ENCODE measurements around the gene C13orf46.
A peak's percentile ranks its signal among the peaks of the same experiment; 100 is the strongest.

The C13orf46 gene

GRCh38 chr13:114013952-114014629 is 40.2 kb upstream of the C13orf46 start:
- Mint-ChIP-seq H3K4me3 (no peak overlapping the region), H3K36me3 (peaks cover 47% of the 10 kb centered on the region), H3K4me1 (no peaks in the 10 kb centered on the region), H3K27ac (no peak overlapping the region), H3K9me3 (no peaks in the 10 kb centered on the region), H3K27me3 (no peaks in the 10 kb centered on the region)
- ATAC-seq: no peak

- Mint-ChIP-seq H3K4me3 (no peak overlapping the region), H3K9me3 (no peaks in the 10 kb centered on the region), H3K27me3 (no peaks in the 10 kb centered on the region), H3K36me3 (peaks cover 45% of the 10 kb centered on the region), H3K27ac (no peak overlapping the region), H3K4me1 (no peaks in the 10 kb centered on the region)
- ATAC-seq: no peak
Measured at GRCh38 chr13:114013336-114013735, 39.5 kb upstream of the C13orf46 start.

- ATAC-seq: no peak
- H3K36me3 Mint-ChIP-seq: peaks cover 41% of the 10 kb centered on the region
- no peaks in the 10 kb centered on the region for H3K9me3 Mint-ChIP-seq
- H3K27ac Mint-ChIP-seq: no peak overlapping the region
- H3K4me1 Mint-ChIP-seq: no peaks in the 10 kb centered on the region
- H3K27me3 Mint-ChIP-seq: no peaks in the 10 kb centered on the region
- no peak overlapping the region for H3K4me3 Mint-ChIP-seq
Measured at GRCh38 chr13:114012921-114013320, 39.0 kb upstream of the C13orf46 start.

- Mint-ChIP-seq H3K27ac (no peak overlapping the region), H3K36me3 (peaks cover 43% of the 10 kb centered on the region), H3K27me3 (no peaks in the 10 kb centered on the region), H3K9me3 (no peaks in the 10 kb centered on the region), H3K4me3 (no peak overlapping the region), H3K4me1 (no peaks in the 10 kb centered on the region)
- no peak for ATAC-seq
Measured at GRCh38 chr13:114012141-114012540, 38.3 kb upstream of the C13orf46 start.

GRCh38 chr13:114011226-114011625 is 37.4 kb upstream of the C13orf46 start:
- no peaks in the 10 kb centered on the region for H3K4me1 Mint-ChIP-seq
- no peak overlapping the region for H3K4me3 Mint-ChIP-seq
- no peaks in the 10 kb centered on the region for H3K27me3 Mint-ChIP-seq
- peak overlapping the region; percentile 23 for H3K27ac Mint-ChIP-seq
- ATAC-seq: no peak
- peaks cover 34% of the 10 kb centered on the region for H3K36me3 Mint-ChIP-seq
- H3K9me3 Mint-ChIP-seq: no peaks in the 10 kb centered on the region

- peak; percentile 91 for ATAC-seq
- H3K27ac Mint-ChIP-seq: peak overlapping the region; percentile 27
- no peak overlapping the region for H3K4me3 Mint-ChIP-seq
- no peaks in the 10 kb centered on the region for H3K27me3 Mint-ChIP-seq
- peaks cover 32% of the 10 kb centered on the region for H3K36me3 Mint-ChIP-seq
- no peaks in the 10 kb centered on the region for H3K9me3 Mint-ChIP-seq
- no peaks in the 10 kb centered on the region for H3K4me1 Mint-ChIP-seq
Measured at GRCh38 chr13:114010401-114011101, 36.7 kb upstream of the C13orf46 start.

- H3K36me3 Mint-ChIP-seq: peaks cover 38% of the 10 kb centered on the region
- no peaks in the 10 kb centered on the region for H3K27me3 Mint-ChIP-seq
- no peak for ATAC-seq
- no peaks in the 10 kb centered on the region for H3K4me1 Mint-ChIP-seq
- no peaks in the 10 kb centered on the region for H3K9me3 Mint-ChIP-seq
- H3K27ac Mint-ChIP-seq: peak overlapping the region; percentile 27
- no peak overlapping the region for H3K4me3 Mint-ChIP-seq
Measured at GRCh38 chr13:114009590-114010400, 35.9 kb upstream of the C13orf46 start.

GRCh38 chr13:114008964-114009589 is 35.2 kb upstream of the C13orf46 start:
- no peak overlapping the region for H3K4me3 Mint-ChIP-seq
- peaks cover 45% of the 10 kb centered on the region for H3K36me3 Mint-ChIP-seq
- no peak overlapping the region for H3K27ac Mint-ChIP-seq
- H3K4me1 Mint-ChIP-seq: no peaks in the 10 kb centered on the region
- H3K27me3 Mint-ChIP-seq: no peaks in the 10 kb centered on the region
- ATAC-seq: no peak
- no peaks in the 10 kb centered on the region for H3K9me3 Mint-ChIP-seq

GRCh38 chr13:114007566-114007965 is 33.7 kb upstream of the C13orf46 start:
- no peaks in the 10 kb centered on the region for H3K9me3 Mint-ChIP-seq
- H3K27ac Mint-ChIP-seq: no peak overlapping the region
- H3K4me3 Mint-ChIP-seq: no peak overlapping the region
- ATAC-seq: no peak
- no peaks in the 10 kb centered on the region for H3K4me1 Mint-ChIP-seq
- no peaks in the 10 kb centered on the region for H3K27me3 Mint-ChIP-seq
- H3K36me3 Mint-ChIP-seq: peaks cover 45% of the 10 kb centered on the region

GRCh38 chr13:114005206-114005724 is 31.4 kb upstream of the C13orf46 start:
- no peak for ATAC-seq
- H3K27me3 Mint-ChIP-seq: no peaks in the 10 kb centered on the region

GRCh38 chr13:114004420-114005205 is 30.7 kb upstream of the C13orf46 start:
- Mint-ChIP-seq H3K27me3 (no peaks in the 10 kb centered on the region), H3K9me3 (no peaks in the 10 kb centered on the region), H3K4me3 (no peak overlapping the region), H3K4me1 (no peaks in the 10 kb centered on the region), H3K27ac (no peak overlapping the region), H3K36me3 (peaks cover 32% of the 10 kb centered on the region)
- no peak for ATAC-seq

More at GRCh38 chr13:114005206-114005724, 31.4 kb upstream of the C13orf46 start:
- Mint-ChIP-seq H3K9me3 (no peaks in the 10 kb centered on the region), H3K4me1 (no peaks in the 10 kb centered on the region), H3K27ac (no peak overlapping the region), H3K36me3 (peaks cover 35% of the 10 kb centered on the region), H3K4me3 (no peak overlapping the region)

GRCh38 chr13:114002771-114003321 is 29.0 kb upstream of the C13orf46 start:
- ATAC-seq: no peak
- Mint-ChIP-seq H3K4me3 (no peak overlapping the region), H3K36me3 (peaks cover 39% of the 10 kb centered on the region), H3K9me3 (no peaks in the 10 kb centered on the region), H3K27ac (no peak overlapping the region), H3K4me1 (peaks cover 7% of the 10 kb centered on the region), H3K27me3 (no peaks in the 10 kb centered on the region)

- no peak for ATAC-seq
- no peak overlapping the region for H3K27ac Mint-ChIP-seq
- no peaks in the 10 kb centered on the region for H3K9me3 Mint-ChIP-seq
- H3K4me3 Mint-ChIP-seq: no peak overlapping the region
- H3K4me1 Mint-ChIP-seq: peaks cover 7% of the 10 kb centered on the region
- H3K36me3 Mint-ChIP-seq: peaks cover 41% of the 10 kb centered on the region
- no peaks in the 10 kb centered on the region for H3K27me3 Mint-ChIP-seq
Measured at GRCh38 chr13:114002009-114002544, 28.2 kb upstream of the C13orf46 start.

All from stimulated activated memory B cell treated with anti-CD40 and anti-IgM and Interleukin-4, amounts not matched to agents 10 μg/mL and 1 μg/mL and 100 μg/mL, for 72 hours (primary cell).